GM21737 (cell line): ENCODE measurements around the gene RDH5.

Experiments used
- ATAC-seq: cut with Tn5 transposase; IDR thresholded peaks from one replicate; pipeline ENCODE4 v1.9.1; 2021; ENCODE audit warnings: mild to moderate bottlenecking, moderate library complexity; ENCODE audit not compliant: unreplicated experiment

Gene RDH5

DNA sequence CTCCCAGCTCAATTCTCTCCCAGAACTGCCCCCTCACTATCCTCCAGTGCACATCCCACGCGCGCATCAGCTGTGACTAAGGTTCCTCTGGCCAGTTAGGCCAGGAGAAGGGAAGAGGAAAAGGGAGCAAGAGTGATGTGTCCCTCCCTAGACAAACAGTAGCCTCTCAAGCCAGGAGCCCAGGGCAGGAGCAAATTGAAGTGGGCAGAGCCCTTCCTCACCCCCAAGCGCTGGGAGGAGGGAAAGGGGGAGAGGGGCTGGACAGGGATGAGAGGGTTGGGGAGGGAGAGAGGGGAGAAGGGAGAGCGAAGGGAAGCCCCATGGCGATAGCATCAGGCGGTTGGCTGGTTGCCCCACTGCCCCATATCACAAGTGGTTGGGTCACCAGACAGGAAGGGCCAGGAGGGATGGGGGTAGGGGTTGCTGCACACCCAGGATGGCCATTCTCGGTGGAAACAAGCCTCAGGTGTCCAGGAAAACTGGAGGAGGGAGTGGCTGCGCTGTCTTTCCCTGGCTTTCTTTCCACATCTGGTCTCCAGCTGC is 7.5 kb downstream of the RDH5 start:
- no peak for ATAC-seq

GRCh38 chr12:55728186-55728938 is 8.2 kb downstream of the RDH5 start:
- peak; percentile 5 for ATAC-seq

- peak; percentile 58 for ATAC-seq
These were observed 9.0 kb downstream of the RDH5 start, which contains the start of gene CD63 for GRCh38 chr12:55728939-55729818. TSS of gene CD63 (minus strand) at chr12:55729009. CDS start at chr12:55728341, 668 bp downstream.

- peak; percentile 40 for ATAC-seq
These were observed 9.9 kb downstream of the RDH5 start for GRCh38 chr12:55729819-55730818.

DNA sequence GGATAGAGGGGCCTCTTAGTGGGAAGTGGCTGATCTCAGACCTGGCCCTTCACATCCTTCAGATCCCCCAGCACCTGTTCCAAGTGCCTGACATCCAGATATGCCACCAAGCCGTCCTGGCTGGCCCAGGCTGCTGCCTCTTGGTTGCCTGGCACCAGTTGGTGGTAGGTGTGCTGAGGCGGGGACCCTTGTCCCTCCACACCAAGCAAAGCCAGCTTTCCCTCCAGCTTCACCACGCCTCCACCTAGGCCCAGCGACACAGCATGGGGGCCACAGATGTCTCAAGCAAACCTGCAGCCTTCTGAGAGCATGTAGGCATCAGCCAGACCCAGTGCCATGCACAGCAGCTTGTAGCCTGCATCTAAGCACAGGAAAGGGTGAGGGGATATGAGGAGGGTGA is 12.1 kb downstream of the RDH5 start:
- no peak for ATAC-seq

DNA sequence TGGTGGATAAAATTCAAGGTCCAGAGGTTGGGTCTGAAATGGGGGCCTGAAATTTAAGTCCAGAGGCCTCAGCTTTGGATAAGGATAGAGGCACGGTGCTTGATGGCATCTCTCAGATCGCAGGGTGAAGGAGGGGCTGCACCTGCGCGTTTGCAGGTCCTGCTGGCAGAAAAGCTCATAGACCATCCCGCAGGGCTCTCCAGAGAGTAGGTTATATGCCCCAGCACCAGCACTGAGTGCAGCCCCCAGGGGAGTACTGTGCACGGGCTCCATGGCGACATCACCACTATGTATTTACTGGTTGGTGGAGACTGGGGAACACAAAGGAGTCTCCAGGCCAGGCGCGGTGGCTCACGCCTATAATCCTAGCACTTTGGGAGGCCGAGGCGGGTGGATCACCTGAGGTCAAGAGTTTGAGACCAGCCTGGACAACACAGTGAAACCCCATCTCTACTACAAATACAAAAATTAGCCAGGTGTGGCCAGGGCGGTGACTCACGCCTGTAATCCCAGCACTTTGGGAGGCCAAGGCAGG is 12.9 kb downstream of the RDH5 start:
- no peak for ATAC-seq

GRCh38 chr12:55733858-55734257 is 13.7 kb downstream of the RDH5 start:
- ATAC-seq = no peak

DNA sequence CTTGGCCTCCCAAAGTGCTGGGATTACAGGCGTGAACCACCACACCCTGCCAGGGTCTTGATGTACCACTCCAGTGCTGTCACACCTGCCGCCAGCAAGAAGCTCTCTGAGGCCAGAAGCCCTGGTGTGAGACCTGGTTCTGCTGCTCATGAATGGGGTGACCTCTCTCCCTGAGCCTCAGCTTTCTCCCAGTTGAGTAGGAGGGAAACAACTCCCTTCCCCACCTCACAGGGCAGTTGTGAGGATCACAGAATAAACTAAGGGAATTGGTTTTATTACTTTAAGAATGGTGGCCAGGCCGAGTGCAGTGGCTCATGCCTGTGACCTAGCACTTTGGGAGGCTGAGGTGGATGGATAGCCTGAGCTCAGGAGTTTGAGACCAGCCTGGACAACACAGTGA is 14.4 kb downstream of the RDH5 start:
- ATAC-seq = no peak

DNA sequence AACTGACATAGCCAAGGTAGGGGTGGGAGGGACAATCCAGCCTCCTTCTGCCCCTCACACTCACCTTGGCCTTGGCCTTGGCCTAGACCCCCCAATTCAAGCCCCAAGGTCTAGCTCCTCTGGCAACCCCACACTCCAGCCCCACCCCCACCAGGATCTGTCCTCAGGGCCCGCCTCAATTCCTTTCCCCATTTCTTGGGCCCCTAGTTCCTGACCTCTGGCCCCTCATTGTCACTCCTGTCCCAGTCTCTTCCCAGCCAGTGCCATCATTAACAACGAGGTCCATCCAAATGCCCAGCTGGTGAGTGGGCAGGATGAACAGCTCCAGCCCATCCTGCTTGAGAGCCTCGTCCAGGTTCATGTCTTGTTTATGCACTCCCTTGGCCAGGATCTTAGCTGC is 15.9 kb downstream of the RDH5 start:
- no peak for ATAC-seq

DNA sequence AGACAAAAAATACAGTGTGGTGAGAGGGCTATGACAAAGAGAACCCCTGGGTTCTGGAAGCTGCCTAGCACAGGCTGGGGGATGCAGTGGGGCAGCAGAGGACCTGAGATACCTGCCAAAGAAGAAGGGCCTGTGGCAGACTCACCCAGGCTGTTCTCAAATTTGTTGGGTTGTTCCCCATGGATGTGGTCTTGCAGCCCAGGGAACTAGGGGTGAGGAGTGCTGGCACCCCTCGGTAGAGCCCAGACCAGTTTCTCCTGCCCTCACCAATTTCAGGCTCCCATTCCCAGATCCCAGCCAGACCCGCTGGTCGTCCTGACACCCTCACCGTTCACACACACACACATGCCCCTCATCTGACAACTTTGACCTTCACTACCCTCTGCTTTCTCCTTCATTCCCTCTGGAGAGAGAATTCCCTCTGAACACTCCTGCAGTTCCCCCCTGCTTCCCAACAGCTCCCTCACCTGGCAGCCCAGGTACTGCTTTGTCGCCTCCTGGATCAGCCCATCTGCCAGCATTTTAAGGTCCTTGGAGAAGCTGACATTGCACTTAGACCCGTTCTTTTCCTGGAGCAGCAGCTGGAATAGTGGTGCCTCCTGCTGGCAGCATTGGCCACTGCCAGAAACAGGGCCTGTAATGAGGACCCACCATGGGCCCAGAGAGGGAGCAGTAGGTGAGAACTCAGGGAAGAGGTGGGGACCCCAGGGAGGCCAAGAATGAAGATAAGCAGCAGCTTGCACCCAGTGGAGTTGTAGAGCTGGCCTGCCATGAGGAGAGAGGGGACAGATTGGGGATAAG is 16.8 kb downstream of the RDH5 start:
- peak; percentile 35 for ATAC-seq

- ATAC-seq = no peak
These were observed 17.5 kb downstream of the RDH5 start for GRCh38 chr12:55737581-55738122.

DNA sequence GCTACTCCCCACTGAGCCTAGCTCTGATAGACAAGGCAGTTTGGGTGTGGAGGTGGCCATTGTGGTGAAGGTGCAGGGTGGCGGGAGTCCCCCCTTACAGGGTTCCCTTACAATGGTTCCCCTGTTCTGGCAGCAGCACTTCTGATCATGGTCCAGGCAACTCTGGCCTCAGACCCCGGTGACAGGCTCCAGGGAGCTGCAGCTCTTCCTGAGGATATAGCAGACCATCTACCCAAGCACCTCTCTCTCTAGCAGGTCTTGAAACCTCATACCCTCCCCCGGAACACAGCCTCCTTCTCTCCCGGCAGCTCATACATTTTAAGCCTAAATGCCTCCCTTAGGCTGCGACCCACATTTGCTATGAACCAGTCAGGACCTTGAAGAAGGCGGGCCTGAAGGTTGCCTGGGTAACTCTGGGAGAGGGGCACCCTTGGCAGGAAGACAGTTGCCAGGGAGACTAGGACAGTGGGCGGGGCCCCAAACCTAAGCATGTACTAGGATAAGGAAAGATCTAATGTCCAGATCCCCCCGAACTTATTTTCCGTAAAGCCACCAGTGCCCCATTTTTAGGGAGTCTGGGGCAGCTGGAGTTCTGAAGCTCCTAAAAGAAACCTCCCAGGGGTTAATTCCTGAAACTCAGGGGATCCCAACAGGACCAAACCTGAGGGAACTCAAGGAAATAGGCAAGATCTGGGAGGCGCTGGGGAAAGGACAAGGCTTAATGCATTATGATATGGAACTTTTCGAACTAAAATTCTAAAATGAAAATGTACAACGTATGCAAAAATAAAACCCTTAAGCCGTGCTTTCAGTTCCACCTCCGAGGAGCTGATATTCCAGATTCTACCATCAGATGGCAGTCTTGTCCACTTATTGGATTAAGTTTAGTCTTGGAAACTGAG is 18.2 kb downstream of the RDH5 start:
- ATAC-seq = peak; percentile 87

DNA sequence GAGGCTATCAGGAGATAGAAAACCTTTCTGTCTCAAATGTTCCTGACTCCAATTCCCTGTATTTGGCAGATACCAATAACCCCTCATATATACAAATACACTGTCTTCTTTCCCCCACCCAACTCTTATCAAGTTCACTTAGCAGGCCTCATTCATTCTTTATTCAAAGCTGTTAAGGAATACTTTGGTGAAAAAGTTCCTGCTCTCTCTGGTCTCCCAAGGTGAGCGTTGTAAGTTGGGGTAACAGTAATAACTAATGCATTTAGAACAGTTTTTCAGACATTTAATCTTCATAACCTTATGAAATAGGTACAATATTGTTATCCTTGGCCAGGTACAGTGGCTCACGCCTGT is 18.8 kb downstream of the RDH5 start:
- no peak for ATAC-seq

- ATAC-seq = no peak
These were observed 21.9 kb downstream of the RDH5 start for GRCh38 chr12:55741931-55742680.

DNA sequence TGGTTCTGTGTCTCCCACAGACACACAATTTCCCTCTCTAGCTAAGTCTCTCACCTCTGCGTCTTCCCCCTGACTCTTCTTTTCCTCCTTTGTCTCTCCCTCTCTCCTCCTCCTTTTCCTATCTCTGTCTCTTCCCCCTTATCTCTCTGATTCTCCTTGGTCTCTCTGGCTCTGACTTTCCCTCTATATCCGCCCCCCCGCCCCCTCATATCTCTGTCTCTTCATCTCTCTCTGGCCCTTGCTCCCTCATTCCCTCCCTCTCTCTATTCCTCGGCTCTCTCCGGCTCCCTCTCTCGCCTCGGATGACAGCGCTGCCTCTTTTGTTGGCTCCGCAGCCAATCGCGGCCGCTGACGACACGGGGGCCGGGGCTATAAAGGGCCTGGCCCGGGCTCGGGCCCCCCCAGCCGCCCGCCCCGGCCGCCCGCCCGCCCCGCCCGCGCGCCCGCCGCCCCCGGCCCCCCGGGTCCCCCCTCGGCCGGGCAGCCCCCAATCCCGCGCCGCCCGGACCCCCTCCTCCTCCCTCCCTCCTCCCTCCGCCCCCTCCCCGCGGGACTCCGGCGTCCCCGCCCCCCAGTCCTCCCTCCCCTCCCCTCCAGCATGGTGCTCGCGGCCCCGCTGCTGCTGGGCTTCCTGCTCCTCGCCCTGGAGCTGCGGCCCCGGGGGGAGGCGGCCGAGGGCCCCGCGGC is 22.7 kb downstream of the RDH5 start, which contains the start of gene GDF11:
Gene GDF11 (plus strand): TSS at position 404 of the 687 bp plus-strand sequence. CDS start 195 bp downstream, at position 599.
- peak; percentile 30 for ATAC-seq

- peak; percentile 39 for ATAC-seq
These were observed 23.5 kb downstream of the RDH5 start for GRCh38 chr12:55743406-55744339.
